Liver (tissue), 9 donors: ENCODE results near the gene RET. TPM values are rescaled to one million over a fixed set of nuclear protein-coding genes. Genes with fewer than 3 reads are reported as not detected.

Experiments used
- DNase-seq: peaks from one replicate; pipeline ENCODE4 v3.0.0-alpha.2; 2017; ENCODE audit warnings: low spot score
- H3K27ac ChIP-seq, 2 donors: one replicate each; pipeline ENCODE4 v1.7.0; 2013; ENCODE audit warnings: inconsistent platforms in 2 of 2, low read length in 2 of 2, control low read depth in 1 of 2, low read depth in 1 of 2, mild to moderate bottlenecking in 1 of 2
- H3K27me3 ChIP-seq, 4 donors: one replicate each; pipeline versions ENCODE4 v1.6.1 to v1.7.0; 2013; ENCODE audit warnings: low read length in 3 of 4, inconsistent platforms in 1 of 4, mild to moderate bottlenecking in 1 of 4, moderate library complexity in 1 of 4; ENCODE audit not compliant: control insufficient read depth in 4 of 4, insufficient read depth in 4 of 4
- H3K36me3 ChIP-seq, 4 donors: one replicate each; pipeline versions ENCODE4 v1.6.1 to v1.7.0; 2013; ENCODE audit warnings: low read length in 3 of 4, mild to moderate bottlenecking in 3 of 4, low read depth in 1 of 4, moderate library complexity in 1 of 4; ENCODE audit not compliant: control insufficient read depth in 4 of 4, insufficient read depth in 3 of 4
- H3K4me1 ChIP-seq, 4 donors: one replicate each; pipeline versions ENCODE4 v1.6.1 to v1.7.0; 2013; ENCODE audit warnings: low read length in 3 of 4, mild to moderate bottlenecking in 3 of 4, moderate library complexity in 1 of 4; ENCODE audit not compliant: control insufficient read depth in 4 of 4, insufficient read depth in 4 of 4
- H3K4me3 ChIP-seq, 3 donors: one replicate each; pipeline versions ENCODE4 v1.6.1 to v1.7.0; 2013; ENCODE audit warnings: low read length in 3 of 3, control low read depth in 1 of 3, low read depth in 1 of 3, mild to moderate bottlenecking in 1 of 3
- H3K9ac ChIP-seq, 2 donors: one replicate each; pipeline ENCODE4 v1.7.0; 2013; ENCODE audit warnings: low read length in 2 of 2, mild to moderate bottlenecking in 2 of 2, moderate library complexity in 2 of 2, control low read depth in 1 of 2, low read depth in 1 of 2
- H3K9me3 ChIP-seq, 4 donors: one replicate each; pipeline versions ENCODE4 v1.6.1 to v1.7.0; 2013; ENCODE audit warnings: low read length in 3 of 4; ENCODE audit not compliant: control insufficient read depth in 4 of 4
- CTCF ChIP-seq: fragments of 150-350 bp; IDR thresholded peaks from 2 replicates; pipeline ENCODE4 v1.5.1; 2017; ENCODE audit warnings: improper control_type of control experiment, low read depth, low read length; ENCODE audit not compliant: missing input control
- FOXA2 ChIP-seq: IDR thresholded peaks from 2 replicates; pipeline ENCODE4 v1.6.1; 2016; ENCODE audit warnings: antibody characterized with exemption
- HNF4A ChIP-seq, 2 donors: conservative IDR thresholded peaks; 2 replicates each; pipeline ENCODE4 v1.6.1; 2016; ENCODE audit warnings: antibody characterized with exemption in 2 of 2, mild to moderate bottlenecking in 2 of 2
- HNF4G ChIP-seq: IDR thresholded peaks from 2 replicates; pipeline ENCODE4 v1.6.1; 2016; ENCODE audit warnings: antibody characterized with exemption
- JUND ChIP-seq, 2 donors: IDR thresholded peaks; 2 replicates each; pipeline ENCODE4 v1.6.1; 2016; ENCODE audit warnings: antibody characterized with exemption in 2 of 2
- MAX ChIP-seq: IDR thresholded peaks from 2 replicates; pipeline ENCODE4 v1.6.1; 2016; ENCODE audit warnings: antibody characterized with exemption
- NR2F2 ChIP-seq: IDR thresholded peaks from 2 replicates; pipeline ENCODE4 v1.6.1; 2016; ENCODE audit warnings: antibody characterized with exemption
- RXRA ChIP-seq, 2 donors: IDR thresholded peaks; 2 replicates each; pipeline ENCODE4 v1.6.1; 2017 to 2018; ENCODE audit warnings: antibody characterized with exemption in 2 of 2, mild to moderate bottlenecking in 1 of 2
- TAF1 ChIP-seq: conservative IDR thresholded peaks from 2 replicates; pipeline ENCODE4 v1.6.1; 2016; ENCODE audit warnings: antibody characterized with exemption, mild to moderate bottlenecking
- YY1 ChIP-seq: IDR thresholded peaks from 2 replicates; pipeline ENCODE4 v1.6.1; 2016; ENCODE audit warnings: antibody characterized with exemption, mild to moderate bottlenecking
- ZBTB33 ChIP-seq: IDR thresholded peaks from 2 replicates; pipeline ENCODE4 v1.6.1; 2016; ENCODE audit warnings: antibody characterized with exemption
- WGBS: extraction: QIAGEN DNeasy Blood & Tissue Kit; methylation state at CpG from one replicate; pipeline ENCODE4 v1.1.7; 2013; 5-methylcytosine and 5-hydroxymethylcytosine counted together
- polyA plus RNA-seq, 2 donors: library from polyadenylated mRNA; stranded (reverse) in 1 of 2; unstranded in 1 of 2; fragments of 200-250 nt in 1 of 2; fragments of >200 nt in 1 of 2; fragmentation: Nextera tagmentation in 1 of 2; extraction: Ambion mirVana in 1 of 2; gene quantifications; one replicate each; pipeline versions ENCODE4 v1.2.1 to v1.2.3, GENCODE V29; 2013 to 2015
- total RNA-seq, 2 donors: library from RNA; depleted of rRNA; stranded (reverse); fragments of >200 nt; gene quantifications; one replicate each; pipeline ENCODE4 v1.2.3, GENCODE V29; 2014
- TF ChIP-seq, protein P1 (sequence below): IDR thresholded peaks from 2 replicates; pipeline ENCODE4 v1.6.1; 2016; ENCODE audit warnings: antibody characterized with exemption
- donor health status: healthy.
- donor health status: healthy.
- donor health status: healthy.
- donor health status: healthy.
- donor health status: healthy.

RET gene
- total and polyA plus RNA-seq, 4 donors = 0.09 to 2.5 (median 0.33) TPM; not detected in 1

DNA sequence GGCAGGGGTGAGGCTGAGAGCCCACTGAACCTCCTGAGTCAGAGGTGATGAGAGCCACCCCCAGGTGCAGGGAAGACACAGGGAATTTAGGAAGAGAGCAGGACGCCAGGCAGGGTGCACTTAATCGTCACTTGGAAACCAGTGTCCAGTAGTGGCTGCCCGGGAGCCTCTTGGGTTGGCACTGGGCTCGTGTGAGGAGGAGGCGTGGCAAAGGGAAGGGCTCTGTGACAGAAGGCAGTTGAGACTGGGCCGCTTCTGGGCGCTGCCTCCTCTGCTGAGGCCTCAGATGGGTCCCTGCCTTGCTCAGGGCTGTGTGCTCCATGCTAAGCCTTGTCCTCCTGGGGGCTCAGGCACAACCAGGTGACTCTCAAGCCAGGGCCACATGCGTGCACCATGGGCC is 13.3 kb downstream of the RET start (continued):
- no peak for TF ChIP-seq ZBTB33
- TF ChIP-seq HNF4A (conservative IDR thresholded peaks at IDR 0.05) = no peak
- TF ChIP-seq, protein P1, sequence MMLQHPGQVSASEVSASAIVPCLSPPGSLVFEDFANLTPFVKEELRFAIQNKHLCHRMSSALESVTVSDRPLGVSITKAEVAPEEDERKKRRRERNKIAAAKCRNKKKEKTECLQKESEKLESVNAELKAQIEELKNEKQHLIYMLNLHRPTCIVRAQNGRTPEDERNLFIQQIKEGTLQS = no peak

DNA sequence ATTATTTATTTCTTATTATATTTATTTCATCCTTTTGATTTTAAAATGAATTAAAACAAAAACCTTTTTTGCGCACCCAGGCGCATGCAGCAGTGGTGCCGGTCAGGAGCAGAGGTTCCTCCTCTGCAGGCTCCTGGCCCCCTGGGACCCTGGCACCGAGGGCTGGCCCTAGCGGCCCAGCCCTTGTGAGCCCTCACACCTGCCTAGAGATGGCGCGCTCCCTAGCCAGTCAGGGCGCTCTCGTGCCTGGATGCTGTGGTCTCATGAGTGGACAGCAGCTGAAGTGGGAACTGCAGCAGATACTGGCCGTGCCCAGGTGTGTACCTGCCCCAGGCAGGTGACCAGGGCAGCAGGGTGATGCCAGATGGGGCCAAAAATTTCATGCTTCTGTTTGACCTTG is 13.8 kb downstream of the RET start:
- H3K36me3 ChIP-seq = no peaks in the 10 kb centered on the region
- peaks cover 0 to 13% (median 11%) of the 10 kb centered on the region in 4 donors for H3K4me1 ChIP-seq
- WGBS = 89% methylated on average over 10 of the region's 10 CpGs
- H3K27me3 ChIP-seq = no peaks in the 10 kb centered on the region
- TF ChIP-seq FOXA2 (no peak), RXRA (IDR thresholded peaks at IDR 0.05) (no peak), NR2F2 (no peak), CTCF (no peak), TAF1 (no peak), HNF4A (conservative IDR thresholded peaks at IDR 0.05) (no peak), YY1 (no peak), MAX (no peak), JUND (IDR thresholded peaks at IDR 0.05) (no peak)
- TF ChIP-seq, protein P1 = no peak
- no peak overlapping the region for H3K27ac ChIP-seq
- no peaks in the 10 kb centered on the region for H3K9me3 ChIP-seq
- no peak for DNase-seq
- no peak overlapping the region for H3K9ac ChIP-seq
- no peak overlapping the region for H3K4me3 ChIP-seq

DNA sequence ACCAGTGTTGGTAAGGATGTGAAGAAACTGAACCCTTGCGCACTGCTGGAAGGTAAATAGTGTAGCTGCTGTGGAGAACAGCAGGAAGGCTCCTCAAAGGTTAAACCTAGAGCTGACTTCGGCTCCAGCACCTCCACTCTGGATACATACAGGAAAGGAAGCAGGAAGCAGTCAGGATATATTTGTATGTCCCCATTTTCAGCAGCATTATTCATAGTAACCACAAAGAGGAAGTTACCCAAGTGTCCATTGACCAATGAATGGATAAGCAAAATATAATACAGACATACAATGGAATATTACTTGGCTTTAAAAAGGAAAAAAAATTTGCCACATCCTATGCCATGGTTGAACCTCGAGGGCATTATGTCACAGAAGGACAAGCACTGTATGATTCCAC is 15.0 kb downstream of the RET start:
- Histone ChIP-seq H3K4me3 (no peak overlapping the region), H3K36me3 (no peaks in the 10 kb centered on the region), H3K9ac (no peak overlapping the region), H3K27ac (no peak overlapping the region), H3K27me3 (no peaks in the 10 kb centered on the region), H3K4me1 (peaks cover 0 to 2% (median under 1%) of the 10 kb centered on the region in 4 donors), H3K9me3 (no peaks in the 10 kb centered on the region)
- no peak for TF ChIP-seq NR2F2
- no peak for TF ChIP-seq FOXA2
- no peak for TF ChIP-seq YY1
- TF ChIP-seq HNF4G = no peak
- no peak for DNase-seq
- WGBS = 60% methylated on average over 3 of the region's 3 CpGs
